HEK293T (cell line): ENCODE measurements around the gene ZBTB46.

ENCODE experiments used
- CTCF ChIA-PET: fragments of 350-600 bp; formaldehyde crosslinking; extraction: SDS; loops from one replicate; lab custom pipeline; 2021; ENCODE audit warnings: antibody characterized with exemption, inconsistent platforms; lab: Yijun Ruan, JAX
- POLR2A ChIA-PET: fragments of 350-600 bp; formaldehyde crosslinking; extraction: SDS; loops from one replicate; lab custom pipeline; 2020; ENCODE audit warnings: antibody characterized with exemption, inconsistent platforms; lab: Yijun Ruan, JAX
- DNase-seq: peaks from one replicate; pipeline ENCODE4 v3.0.0; 2012; ENCODE audit warnings: mixed read lengths; ENCODE audit errors: extremely low spot score
- ARNT ChIP-seq: fragments of 450-650 bp; IDR thresholded peaks from 2 replicates; pipeline ENCODE4 v1.6.1; 2017; ENCODE audit warnings: mild to moderate bottlenecking
- BHLHE40 ChIP-seq: fragments of 450-650 bp; IDR thresholded peaks from 2 replicates; pipeline ENCODE4 v1.6.1; 2016; ENCODE audit warnings: mild to moderate bottlenecking, moderate library complexity, borderline replicate concordance
- CTBP1 ChIP-seq: fragments of 450-650 bp; IDR thresholded peaks from 2 replicates; pipeline ENCODE4 v1.6.1; 2016; ENCODE audit warnings: borderline replicate concordance
- ELF4 ChIP-seq: fragments of 450-650 bp; IDR thresholded peaks from 2 replicates; pipeline ENCODE4 v1.6.1; 2017; ENCODE audit warnings: antibody characterized with exemption
- FOXA1 ChIP-seq: fragments of 450-650 bp; IDR thresholded peaks from 2 replicates; pipeline ENCODE4 v1.6.1; 2016; ENCODE audit warnings: mild to moderate bottlenecking
- FOXK2 ChIP-seq: fragments of 450-650 bp; IDR thresholded peaks from 2 replicates; pipeline ENCODE4 v1.6.1; 2016; ENCODE audit warnings: mild to moderate bottlenecking
- FOXM1 ChIP-seq: fragments of 450-650 bp; IDR thresholded peaks from 2 replicates; pipeline ENCODE4 v1.6.1; 2017; ENCODE audit warnings: mild to moderate bottlenecking, borderline replicate concordance
- HDGF ChIP-seq: fragments of 450-650 bp; IDR thresholded peaks from 2 replicates; pipeline ENCODE4 v1.6.1; 2017; ENCODE audit warnings: antibody characterized with exemption, borderline replicate concordance
- L3MBTL2 ChIP-seq: fragments of 450-650 bp; conservative IDR thresholded peaks from 2 replicates; pipeline ENCODE4 v1.6.1; 2016; ENCODE audit warnings: mild to moderate bottlenecking
- LEF1 ChIP-seq: fragments of 450-650 bp; IDR thresholded peaks from 2 replicates; pipeline ENCODE4 v1.6.1; 2017; ENCODE audit warnings: mild to moderate bottlenecking, borderline replicate concordance
- NFRKB ChIP-seq: fragments of 450-650 bp; IDR thresholded peaks from 2 replicates; pipeline ENCODE4 v1.6.1; 2016; ENCODE audit warnings: mild to moderate bottlenecking, moderate library complexity
- SP1 ChIP-seq: fragments of 450-650 bp; IDR thresholded peaks from 2 replicates; pipeline ENCODE4 v1.6.1; 2017
- SUZ12 ChIP-seq: fragments of 450-650 bp; IDR thresholded peaks from 2 replicates; pipeline ENCODE4 v1.6.1; 2016; ENCODE audit warnings: mild to moderate bottlenecking
- TARDBP ChIP-seq: fragments of 450-650 bp; IDR thresholded peaks from 2 replicates; pipeline ENCODE4 v1.6.1; 2016
- ZNF384 ChIP-seq: fragments of 450-650 bp; IDR thresholded peaks from 2 replicates; pipeline ENCODE4 v1.6.1; 2016
- TF ChIP-seq, protein P1 (sequence below): fragments of 450-650 bp; IDR thresholded peaks from 2 replicates; pipeline ENCODE4 v1.6.1; 2016

Gene ZBTB46

DNA sequence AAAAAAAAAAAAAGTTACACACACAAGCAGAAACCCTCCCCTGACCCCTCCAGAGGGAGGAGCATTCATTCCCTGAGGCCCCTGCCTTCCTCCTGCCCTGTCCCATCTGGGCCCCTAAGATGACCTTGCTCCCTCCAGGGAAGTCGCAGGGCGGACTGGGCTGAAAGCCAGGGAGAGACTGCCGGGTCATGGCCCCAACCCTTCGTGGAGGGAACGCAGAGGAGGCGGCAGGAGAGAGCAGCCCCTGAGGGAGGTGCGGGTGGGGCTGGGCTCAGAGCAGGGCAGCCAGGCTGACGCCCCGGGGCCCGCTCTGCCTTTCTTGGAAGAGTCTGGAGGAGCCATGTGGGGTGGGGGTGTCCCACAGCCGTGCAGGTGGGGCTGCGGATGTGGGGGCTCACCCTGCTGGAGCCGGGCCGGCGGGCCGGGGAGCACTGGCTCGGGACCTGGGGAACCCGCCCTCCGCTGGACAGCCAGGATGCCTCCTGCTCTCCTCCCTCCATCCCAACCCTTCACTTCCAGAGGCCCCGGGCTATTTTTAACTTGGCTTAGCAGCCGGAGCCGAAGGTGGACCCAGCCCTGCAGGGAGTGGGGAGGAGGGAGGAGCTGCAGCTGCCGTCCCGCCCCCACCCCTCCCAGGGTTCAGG lies 15.2 kb upstream of the ZBTB46 start:
- POLR2A ChIA-PET, result interaction anchor here (1.4 kb wide), 1 partner anchor 17 kb away, joined by 3 read pairs; no protein-coding TSS in a partner anchor
- CTCF ChIA-PET, result no interaction called here
- TF ChIP-seq CTBP1, result no peak
- TF ChIP-seq ZNF384, result peak; percentile 88
- peak; percentile 62 for DNase-seq

DNA sequence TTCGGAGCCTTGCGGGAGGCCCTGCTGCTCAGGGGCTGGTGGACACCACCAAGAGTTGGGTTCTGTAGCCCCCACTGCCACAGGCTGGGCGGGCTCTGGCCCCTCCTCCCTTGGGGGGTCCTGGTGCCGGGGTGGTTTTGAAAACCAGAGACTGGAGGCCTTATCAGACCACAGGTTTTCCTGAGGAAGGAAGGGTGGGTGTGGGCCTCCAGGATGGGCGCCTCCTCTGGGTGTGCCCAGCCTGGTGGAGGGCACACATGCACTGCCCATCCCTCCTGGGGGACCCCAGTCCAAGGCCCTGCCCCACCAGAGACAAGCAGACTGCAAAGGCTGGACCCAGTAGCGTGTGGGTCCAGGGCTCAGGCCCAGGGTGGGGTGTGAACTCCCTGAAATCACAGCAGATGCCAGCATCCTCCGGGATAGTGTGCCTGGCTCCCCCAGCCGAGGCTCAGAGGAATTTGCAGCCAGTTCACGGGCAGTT lies 13.5 kb upstream of the ZBTB46 start:
- CTCF ChIA-PET, result interaction anchor here (0.7 kb wide), 1 partner anchor 416 kb away, joined by 3 read pairs; no protein-coding TSS in a partner anchor
- POLR2A ChIA-PET, result no interaction called here
- no peak for DNase-seq
- TF ChIP-seq L3MBTL2, result no peak
- TF ChIP-seq SUZ12, result no peak
- no peak for TF ChIP-seq ZNF384
- no peak for TF ChIP-seq ELF4
- TF ChIP-seq LEF1, result no peak
- TF ChIP-seq CTBP1, result no peak
- TF ChIP-seq TARDBP, result no peak
- TF ChIP-seq, protein P1, sequence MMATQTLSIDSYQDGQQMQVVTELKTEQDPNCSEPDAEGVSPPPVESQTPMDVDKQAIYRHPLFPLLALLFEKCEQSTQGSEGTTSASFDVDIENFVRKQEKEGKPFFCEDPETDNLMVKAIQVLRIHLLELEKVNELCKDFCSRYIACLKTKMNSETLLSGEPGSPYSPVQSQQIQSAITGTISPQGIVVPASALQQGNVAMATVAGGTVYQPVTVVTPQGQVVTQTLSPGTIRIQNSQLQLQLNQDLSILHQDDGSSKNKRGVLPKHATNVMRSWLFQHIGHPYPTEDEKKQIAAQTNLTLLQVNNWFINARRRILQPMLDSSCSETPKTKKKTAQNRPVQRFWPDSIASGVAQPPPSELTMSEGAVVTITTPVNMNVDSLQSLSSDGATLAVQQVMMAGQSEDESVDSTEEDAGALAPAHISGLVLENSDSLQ, result no peak
- no peak for TF ChIP-seq SP1
- no peak for TF ChIP-seq FOXK2
- TF ChIP-seq BHLHE40, result no peak
- TF ChIP-seq NFRKB, result no peak
- TF ChIP-seq HDGF, result no peak
- TF ChIP-seq FOXM1, result no peak
- TF ChIP-seq FOXA1, result no peak
- no peak for TF ChIP-seq ARNT

DNA sequence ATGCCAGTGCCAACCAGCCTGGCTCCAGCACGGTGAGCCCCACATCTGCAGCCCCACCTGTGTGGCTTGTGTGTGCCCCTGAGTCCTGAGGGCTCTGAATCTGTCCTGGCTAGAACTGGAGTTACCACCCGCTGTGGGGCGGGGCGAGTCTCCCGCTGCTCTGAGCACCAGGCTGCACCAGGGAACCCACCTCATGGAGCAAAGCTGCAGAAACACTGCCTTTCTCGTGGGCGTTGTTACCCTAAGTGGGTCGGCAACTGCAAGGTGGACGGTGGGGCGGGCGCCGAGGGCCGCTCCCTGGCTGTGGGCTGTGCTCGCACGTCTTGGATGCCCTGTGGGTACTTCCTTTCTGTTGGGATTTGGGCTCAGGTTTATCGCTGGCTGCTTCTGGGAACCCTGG lies 12.7 kb upstream of the ZBTB46 start:
- no peak for DNase-seq
- ChIA-PET CTCF (interaction anchor here (0.7 kb wide), 1 partner anchor 415 kb away, joined by 3 read pairs; no protein-coding TSS in a partner anchor), POLR2A (no interaction called here)
- no peak for TF ChIP-seq SP1
- TF ChIP-seq LEF1, result no peak
- no peak for TF ChIP-seq CTBP1
- TF ChIP-seq FOXM1, result no peak
- TF ChIP-seq ELF4, result no peak
- no peak for TF ChIP-seq TARDBP
- no peak for TF ChIP-seq FOXA1
- TF ChIP-seq, protein P1, result no peak
- TF ChIP-seq HDGF, result no peak
- TF ChIP-seq NFRKB, result no peak
- TF ChIP-seq FOXK2, result no peak
- TF ChIP-seq L3MBTL2, result no peak
- no peak for TF ChIP-seq ZNF384
- no peak for TF ChIP-seq ARNT
- no peak for TF ChIP-seq SUZ12
- no peak for TF ChIP-seq BHLHE40

GRCh38 chr20:63843222-63843621 lies 12.2 kb upstream of the ZBTB46 start:
- no peak for DNase-seq

GRCh38 chr20:63842258-63842657 lies 11.2 kb upstream of the ZBTB46 start:
- DNase-seq, result no peak
- TF ChIP-seq SUZ12 (no peak), ELF4 (no peak), TARDBP (no peak), BHLHE40 (no peak), ARNT (no peak), FOXA1 (no peak), FOXM1 (no peak), LEF1 (no peak), SP1 (no peak)
- CTCF ChIA-PET, result no interaction called here
- POLR2A ChIA-PET, result no interaction called here

More at GRCh38 chr20:63843222-63843621, 12.2 kb upstream of the ZBTB46 start:
- CTCF ChIA-PET, result no interaction called here
- POLR2A ChIA-PET, result no interaction called here
- TF ChIP-seq FOXA1 (no peak), LEF1 (no peak), ZNF384 (no peak), ARNT (no peak), BHLHE40 (no peak), FOXM1 (no peak), TARDBP (no peak), L3MBTL2 (no peak), NFRKB (no peak), SP1 (no peak), FOXK2 (no peak), SUZ12 (no peak), CTBP1 (no peak), HDGF (no peak), ELF4 (no peak)
- TF ChIP-seq, protein P1, result no peak

DNA sequence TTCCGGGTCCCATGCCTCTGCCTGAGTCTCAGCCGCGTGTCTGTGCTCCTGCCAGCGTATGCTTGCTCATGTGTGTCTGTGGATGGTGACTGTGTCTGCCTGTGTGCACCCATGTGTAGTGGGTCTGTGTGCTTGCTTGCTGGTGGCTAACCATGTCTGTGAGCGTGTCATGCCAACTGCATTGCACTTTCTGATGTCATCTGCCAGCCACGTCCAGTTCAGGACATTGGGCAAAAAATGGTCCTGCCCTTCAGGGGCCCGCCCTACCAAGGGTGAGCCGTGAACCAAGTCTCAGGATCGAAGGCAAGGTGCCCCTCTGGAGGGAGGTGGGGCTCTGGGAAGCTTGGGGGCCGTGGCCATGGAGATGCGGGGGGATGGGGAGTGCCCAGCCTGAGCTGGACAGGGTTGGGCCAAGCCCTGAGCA lies 9.4 kb upstream of the ZBTB46 start:
- CTCF ChIA-PET, result no interaction called here
- TF ChIP-seq HDGF, result no peak
- TF ChIP-seq NFRKB, result no peak
- TF ChIP-seq TARDBP, result no peak
- TF ChIP-seq LEF1, result no peak
- TF ChIP-seq SUZ12, result no peak
- no peak for TF ChIP-seq ARNT
- TF ChIP-seq L3MBTL2, result no peak
- no peak for TF ChIP-seq FOXA1
- no peak for TF ChIP-seq SP1
- no peak for TF ChIP-seq FOXM1
- POLR2A ChIA-PET, result no interaction called here
- no peak for DNase-seq
